ENCODE results near the gene GRIK5. TPM values are rescaled to one million over a fixed set of nuclear protein-coding genes. Genes with fewer than 3 reads are reported as not detected.

The GRIK5 gene
- total RNA-seq, 5 donors from 2014 or later (not counting 1 experiment from before 2014, with no cell fraction given): 0.26 to 1.5 (median 1.3) TPM

- DNase-seq (no peak), ATAC-seq (replicated peaks in 1 of 4) (no peak)
- Histone ChIP-seq H3K27ac (ENCODE audit: low read length) (no peak overlapping the region), H3K4me1 (ENCODE audit: control insufficient read depth in 1 of 2, extremely low read depth in 1 of 2, insufficient read depth in 2 of 2, low read length in 2 of 2) (no peaks in the 10 kb centered on the region), H3K9me3 (no peaks in the 10 kb centered on the region), H3K4me3 (ENCODE audit: control insufficient read depth in 1 of 2, extremely low read depth in 1 of 2, low read length in 1 of 2) (no peak overlapping the region), H3K27me3 (replicated peaks in 1 of 2; ENCODE audit: control insufficient read depth in 2 of 2, extremely low read depth in 1 of 2, insufficient read depth in 2 of 2, low read length in 1 of 2) (peaks cover 0 to 40% of the 10 kb centered on the region in 2 experiments), H3K36me3 (ENCODE audit: control insufficient read depth in 2 of 2, extremely low read depth in 1 of 2, insufficient read depth in 1 of 2, low read length in 1 of 2) (no peaks in the 10 kb centered on the region)
- ChIA-PET POLR2A (no interaction called here), CTCF (no interaction called here)
- no peaks in the 10 kb centered on the region for H3K4me1 Mint-ChIP-seq
- peaks cover 22 to 26% of the 10 kb centered on the region in 2 donors for H3K27me3 Mint-ChIP-seq
- H3K9me3 Mint-ChIP-seq: no peaks in the 10 kb centered on the region
- H3K36me3 Mint-ChIP-seq: no peaks in the 10 kb centered on the region
- H3K4me3 Mint-ChIP-seq: no peak overlapping the region
- 81% methylated on average over 10 of the region's 13 CpGs for WGBS (ENCODE audit: insufficient coverage)
- no peak overlapping the region for H3K27ac Mint-ChIP-seq
These were observed 63.4 kb downstream of the GRIK5 start for GRCh38 chr19:42006569-42006968.

- DNase-seq (no peak), ATAC-seq (replicated peaks in 1 of 4) (no peak)
- H3K4me3 ChIP-seq (ENCODE audit: control insufficient read depth in 1 of 2, extremely low read depth in 1 of 2, low read length in 1 of 2): no peak overlapping the region
- Mint-ChIP-seq H3K4me3 (no peak overlapping the region), H3K27me3 (peaks cover 31 to 37% of the 10 kb centered on the region in 2 donors), H3K27ac (no peak overlapping the region), H3K4me1 (no peaks in the 10 kb centered on the region), H3K36me3 (no peaks in the 10 kb centered on the region), H3K9me3 (no peaks in the 10 kb centered on the region)
- no peaks in the 10 kb centered on the region for H3K9me3 ChIP-seq
- H3K36me3 ChIP-seq (ENCODE audit: control insufficient read depth in 2 of 2, extremely low read depth in 1 of 2, insufficient read depth in 1 of 2, low read length in 1 of 2): no peaks in the 10 kb centered on the region
- POLR2A ChIA-PET: no interaction called here
- no peaks in the 10 kb centered on the region for H3K4me1 ChIP-seq (ENCODE audit: control insufficient read depth in 1 of 2, extremely low read depth in 1 of 2, insufficient read depth in 2 of 2, low read length in 2 of 2)
- CTCF ChIA-PET: no interaction called here
- WGBS (ENCODE audit: insufficient coverage): 90% methylated on average over 17 of the region's 22 CpGs
- peaks cover 0 to 49% of the 10 kb centered on the region in 2 experiments for H3K27me3 ChIP-seq (replicated peaks in 1 of 2; ENCODE audit: control insufficient read depth in 2 of 2, extremely low read depth in 1 of 2, insufficient read depth in 2 of 2, low read length in 1 of 2)
- no peak overlapping the region for H3K27ac ChIP-seq (ENCODE audit: low read length)
These were observed 64.5 kb downstream of the GRIK5 start for GRCh38 chr19:42005504-42005903.

- H3K4me1 Mint-ChIP-seq: peaks cover 4 to 6% (median 6%) of the 10 kb centered on the region in 3 donors
- H3K27me3 ChIP-seq (replicated peaks in 1 of 2; ENCODE audit: control insufficient read depth in 2 of 2, extremely low read depth in 1 of 2, insufficient read depth in 2 of 2, low read length in 1 of 2): peaks cover 2 to 64% of the 10 kb centered on the region in 2 experiments
- no peak for DNase-seq
- H3K36me3 ChIP-seq (ENCODE audit: control insufficient read depth in 2 of 2, extremely low read depth in 1 of 2, insufficient read depth in 1 of 2, low read length in 1 of 2): no peaks in the 10 kb centered on the region
- H3K4me3 ChIP-seq (ENCODE audit: control insufficient read depth in 1 of 2, extremely low read depth in 1 of 2, low read length in 1 of 2): no peak overlapping the region
- peaks cover 44 to 50% of the 10 kb centered on the region in 2 donors for H3K27me3 Mint-ChIP-seq
- no peaks in the 10 kb centered on the region for H3K36me3 Mint-ChIP-seq
- 85% methylated on average over 14 of the region's 21 CpGs for WGBS (ENCODE audit: insufficient coverage)
- H3K27ac Mint-ChIP-seq: no peak overlapping the region
- POLR2A ChIA-PET: no interaction called here
- no peak for ATAC-seq (replicated peaks in 1 of 4)
- H3K4me3 Mint-ChIP-seq: no peak overlapping the region
- CTCF ChIA-PET: interaction anchor here in 1 of 2 donors (0.7 kb wide), 1 partner anchor 165 kb away, joined by 7 read pairs; no protein-coding TSS in a partner anchor
- no peak overlapping the region for H3K27ac ChIP-seq (ENCODE audit: low read length)
- no peaks in the 10 kb centered on the region for H3K9me3 Mint-ChIP-seq
- no peaks in the 10 kb centered on the region for H3K4me1 ChIP-seq (ENCODE audit: control insufficient read depth in 1 of 2, extremely low read depth in 1 of 2, insufficient read depth in 2 of 2, low read length in 2 of 2)
- H3K9me3 ChIP-seq: no peaks in the 10 kb centered on the region
These were observed 66.3 kb downstream of the GRIK5 start for GRCh38 chr19:42003506-42004294.

GRCh38 chr19:41999878-42000208 lies 70.2 kb downstream of the GRIK5 start:
- Histone ChIP-seq H3K4me3 (ENCODE audit: control insufficient read depth in 1 of 2, extremely low read depth in 1 of 2, low read length in 1 of 2) (no peak overlapping the region), H3K36me3 (ENCODE audit: control insufficient read depth in 2 of 2, extremely low read depth in 1 of 2, insufficient read depth in 1 of 2, low read length in 1 of 2) (no peaks in the 10 kb centered on the region), H3K27ac (ENCODE audit: low read length) (no peak overlapping the region), H3K9me3 (no peaks in the 10 kb centered on the region), H3K4me1 (ENCODE audit: control insufficient read depth in 1 of 2, extremely low read depth in 1 of 2, insufficient read depth in 2 of 2, low read length in 2 of 2) (peaks cover 6 to 22% of the 10 kb centered on the region in 2 experiments), H3K27me3 (replicated peaks in 1 of 2; ENCODE audit: control insufficient read depth in 2 of 2, extremely low read depth in 1 of 2, insufficient read depth in 2 of 2, low read length in 1 of 2) (peaks cover 2 to 85% of the 10 kb centered on the region in 2 experiments)
- CTCF ChIA-PET: no interaction called here
- Mint-ChIP-seq H3K4me3 (peak overlapping the region in 1 of 3 donors; percentile 58), H3K36me3 (no peaks in the 10 kb centered on the region), H3K9me3 (no peaks in the 10 kb centered on the region), H3K27me3 (peaks cover 69 to 75% of the 10 kb centered on the region in 2 donors), H3K4me1 (peaks cover 28 to 34% (median 33%) of the 10 kb centered on the region in 3 donors), H3K27ac (no peak overlapping the region)
- DNase-seq: no peak
- ATAC-seq (replicated peaks in 1 of 4): no peak
- 91% methylated on average over 7 of the region's 7 CpGs for WGBS (ENCODE audit: insufficient coverage)
- POLR2A ChIA-PET: no interaction called here

GRCh38 chr19:41999071-41999877 lies 70.7 kb downstream of the GRIK5 start:
- H3K27me3 ChIP-seq (replicated peaks in 1 of 2; ENCODE audit: control insufficient read depth in 2 of 2, extremely low read depth in 1 of 2, insufficient read depth in 2 of 2, low read length in 1 of 2): peaks cover 2 to 86% of the 10 kb centered on the region in 2 experiments
- peaks cover 70 to 77% of the 10 kb centered on the region in 2 donors for H3K27me3 Mint-ChIP-seq

GRCh38 chr19:41998246-41999020 lies 71.6 kb downstream of the GRIK5 start:
- no peak overlapping the region for H3K27ac ChIP-seq (ENCODE audit: low read length)
- Mint-ChIP-seq H3K27ac (no peak overlapping the region), H3K4me1 (peaks cover 34 to 42% (median 38%) of the 10 kb centered on the region in 3 donors), H3K36me3 (no peaks in the 10 kb centered on the region), H3K27me3 (peaks cover 62 to 71% of the 10 kb centered on the region in 2 donors), H3K9me3 (no peaks in the 10 kb centered on the region), H3K4me3 (peak overlapping the region in 1 of 3 donors; percentile 50)
- H3K4me3 ChIP-seq (ENCODE audit: control insufficient read depth in 1 of 2, extremely low read depth in 1 of 2, low read length in 1 of 2): peak overlapping the region in 1 of 2 donors; percentile 36
- no peaks in the 10 kb centered on the region for H3K9me3 ChIP-seq
- ChIA-PET POLR2A (no interaction called here), CTCF (no interaction called here)
- WGBS (ENCODE audit: insufficient coverage): 4% methylated on average over 51 of the region's 64 CpGs
- DNase-seq (peak in 10 of 35 experiments; percentile 13 to 50 (median 22)), ATAC-seq (replicated peaks in 1 of 4) (no peak)
- peaks cover 6 to 32% of the 10 kb centered on the region in 2 experiments for H3K4me1 ChIP-seq (ENCODE audit: control insufficient read depth in 1 of 2, extremely low read depth in 1 of 2, insufficient read depth in 2 of 2, low read length in 2 of 2)
- H3K27me3 ChIP-seq (replicated peaks in 1 of 2; ENCODE audit: control insufficient read depth in 2 of 2, extremely low read depth in 1 of 2, insufficient read depth in 2 of 2, low read length in 1 of 2): peaks cover 2 to 84% of the 10 kb centered on the region in 2 experiments
- H3K36me3 ChIP-seq (ENCODE audit: control insufficient read depth in 2 of 2, extremely low read depth in 1 of 2, insufficient read depth in 1 of 2, low read length in 1 of 2): no peaks in the 10 kb centered on the region

More at GRCh38 chr19:41999071-41999877, 70.7 kb downstream of the GRIK5 start:
- no peak overlapping the region for H3K4me3 ChIP-seq (ENCODE audit: control insufficient read depth in 1 of 2, extremely low read depth in 1 of 2, low read length in 1 of 2)
- Mint-ChIP-seq H3K9me3 (no peaks in the 10 kb centered on the region), H3K27ac (no peak overlapping the region), H3K4me1 (peaks cover 31 to 38% (median 36%) of the 10 kb centered on the region in 3 donors), H3K4me3 (peak overlapping the region in 1 of 3 donors; percentile 58), H3K36me3 (no peaks in the 10 kb centered on the region)
- DNase-seq: peak in 2 of 35 experiments; percentile 9 to 30
- no peaks in the 10 kb centered on the region for H3K9me3 ChIP-seq
- H3K36me3 ChIP-seq (ENCODE audit: control insufficient read depth in 2 of 2, extremely low read depth in 1 of 2, insufficient read depth in 1 of 2, low read length in 1 of 2): no peaks in the 10 kb centered on the region
- H3K27ac ChIP-seq (ENCODE audit: low read length): no peak overlapping the region
- ChIA-PET POLR2A (no interaction called here), CTCF (no interaction called here)
- 14% methylated on average over 54 of the region's 55 CpGs for WGBS (ENCODE audit: insufficient coverage)
- peaks cover 6 to 28% of the 10 kb centered on the region in 2 experiments for H3K4me1 ChIP-seq (ENCODE audit: control insufficient read depth in 1 of 2, extremely low read depth in 1 of 2, insufficient read depth in 2 of 2, low read length in 2 of 2)
- no peak for ATAC-seq (replicated peaks in 1 of 4)

Measured in T-cell (primary cell).